HG02884 (cell line): ENCODE results near the gene GLT1D1.

Experiments used
- ATAC-seq: cut with Tn5 transposase; IDR thresholded peaks from one replicate; pipeline ENCODE4 v1.9.1; 2021; ENCODE audit warnings: mild to moderate bottlenecking, moderate library complexity; ENCODE audit not compliant: unreplicated experiment

Gene GLT1D1

DNA sequence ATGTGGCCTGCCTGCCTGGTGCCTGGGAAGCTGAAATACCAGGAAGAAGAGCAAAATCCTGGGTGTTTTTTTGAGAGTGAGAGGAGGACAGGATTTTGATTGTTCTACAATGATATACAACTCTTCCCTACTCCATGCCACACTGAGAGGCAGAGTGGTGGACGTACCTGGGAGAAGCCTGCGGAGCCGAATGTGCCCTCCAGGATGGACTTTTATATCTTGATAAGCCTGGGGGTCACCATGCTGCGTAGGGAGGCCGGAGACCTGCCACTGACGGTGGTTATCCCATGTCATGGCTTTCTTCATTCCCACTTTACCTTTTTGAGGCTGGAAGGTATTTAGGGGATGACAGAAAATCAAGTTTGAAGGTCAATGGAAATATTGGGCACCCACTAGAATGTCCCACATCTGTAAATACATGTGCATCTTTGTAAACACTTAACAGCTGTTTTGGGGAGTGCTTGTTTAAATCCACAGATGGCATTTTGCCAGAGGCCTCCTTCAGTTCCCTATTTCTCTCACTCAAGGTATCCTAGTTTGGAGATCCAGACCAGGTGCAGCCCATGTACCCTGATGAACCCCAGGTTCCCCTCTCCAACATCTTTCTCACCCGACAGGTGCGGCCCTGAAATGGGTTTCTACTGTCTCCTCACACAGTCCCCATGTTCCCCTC is 1.1 kb upstream of the GLT1D1 start:
- ATAC-seq: no peak

DNA sequence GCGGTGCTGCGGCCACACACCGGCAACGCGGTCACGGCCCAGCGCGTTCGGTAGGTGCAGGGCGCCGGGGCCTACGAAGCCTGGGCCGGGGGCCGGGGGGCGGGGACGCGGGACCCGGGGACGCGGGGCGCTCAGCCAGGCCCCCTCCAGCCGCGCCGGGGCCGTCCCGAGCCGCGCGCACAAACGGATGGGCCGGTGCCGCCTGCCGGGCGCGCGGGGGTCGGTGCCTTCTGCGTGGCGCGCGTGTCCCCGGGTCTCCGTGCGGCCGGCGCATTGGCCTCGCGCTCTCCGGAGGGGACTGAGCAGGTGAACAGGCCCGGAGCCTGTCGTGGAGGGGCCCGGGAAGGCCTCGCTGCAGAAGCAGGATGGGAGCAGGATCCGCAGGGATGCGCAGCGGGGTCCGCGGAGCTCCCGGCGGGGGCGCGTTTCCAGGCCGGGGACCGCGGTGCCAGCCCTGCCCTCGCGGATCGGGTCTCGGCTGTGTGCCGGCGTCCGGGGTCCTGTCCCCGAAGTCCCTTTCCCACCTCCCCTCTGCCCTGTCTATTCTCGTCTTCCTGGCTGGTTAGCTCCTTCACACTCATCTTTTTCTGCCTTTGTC is 421 bp downstream of the GLT1D1 start:
- ATAC-seq: no peak

DNA sequence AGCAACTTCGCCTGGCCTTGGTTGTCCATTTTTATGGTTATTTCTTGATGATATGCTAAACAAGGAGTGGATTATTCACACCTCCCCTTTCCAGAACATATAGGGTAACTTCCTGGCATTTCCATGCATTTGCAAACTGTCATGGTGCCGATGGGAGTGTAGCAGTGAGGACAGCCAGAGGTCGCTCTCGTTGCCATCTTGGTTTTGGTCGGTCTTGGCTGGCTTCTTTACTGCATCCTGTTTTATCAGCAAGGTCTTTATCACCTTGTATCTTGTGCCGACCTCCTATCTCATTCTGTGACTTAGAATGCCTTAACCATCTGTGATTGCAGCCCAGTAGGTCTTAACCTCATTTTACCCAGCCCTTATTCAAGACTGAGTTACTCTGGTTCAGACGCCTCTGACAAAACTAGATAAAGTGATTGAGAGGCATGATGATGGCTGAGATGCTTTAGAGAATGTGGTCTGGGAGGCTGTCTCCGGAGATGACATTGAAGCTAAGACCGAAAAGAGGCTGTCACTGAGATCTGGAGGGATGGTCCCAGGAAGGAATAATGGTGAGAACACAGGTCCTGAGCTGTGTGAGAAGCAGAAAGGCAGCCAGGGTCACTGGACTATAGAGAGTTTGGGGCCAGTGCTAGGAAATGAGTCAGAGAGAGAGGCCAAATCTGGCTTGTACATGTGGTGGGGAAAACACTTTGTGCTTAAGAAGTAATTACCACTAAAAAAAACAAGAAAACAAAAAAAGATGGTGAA is 2.9 kb downstream of the GLT1D1 start:
- peak; percentile 48 for ATAC-seq

DNA sequence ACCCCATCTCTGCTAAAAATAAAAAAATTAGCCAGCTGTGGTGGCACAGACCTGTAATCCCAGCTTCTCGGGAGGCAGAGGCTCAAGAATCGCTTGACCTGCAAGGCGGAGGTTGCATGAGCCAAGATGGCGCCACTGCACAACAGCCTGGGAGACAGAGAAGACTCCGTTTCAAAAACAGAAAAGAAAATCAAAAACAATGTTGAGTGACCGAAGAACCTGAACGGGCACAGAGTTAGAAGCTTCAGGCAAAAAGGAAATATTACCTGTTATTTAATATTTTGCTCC is 3.5 kb downstream of the GLT1D1 start:
- ATAC-seq: no peak

DNA sequence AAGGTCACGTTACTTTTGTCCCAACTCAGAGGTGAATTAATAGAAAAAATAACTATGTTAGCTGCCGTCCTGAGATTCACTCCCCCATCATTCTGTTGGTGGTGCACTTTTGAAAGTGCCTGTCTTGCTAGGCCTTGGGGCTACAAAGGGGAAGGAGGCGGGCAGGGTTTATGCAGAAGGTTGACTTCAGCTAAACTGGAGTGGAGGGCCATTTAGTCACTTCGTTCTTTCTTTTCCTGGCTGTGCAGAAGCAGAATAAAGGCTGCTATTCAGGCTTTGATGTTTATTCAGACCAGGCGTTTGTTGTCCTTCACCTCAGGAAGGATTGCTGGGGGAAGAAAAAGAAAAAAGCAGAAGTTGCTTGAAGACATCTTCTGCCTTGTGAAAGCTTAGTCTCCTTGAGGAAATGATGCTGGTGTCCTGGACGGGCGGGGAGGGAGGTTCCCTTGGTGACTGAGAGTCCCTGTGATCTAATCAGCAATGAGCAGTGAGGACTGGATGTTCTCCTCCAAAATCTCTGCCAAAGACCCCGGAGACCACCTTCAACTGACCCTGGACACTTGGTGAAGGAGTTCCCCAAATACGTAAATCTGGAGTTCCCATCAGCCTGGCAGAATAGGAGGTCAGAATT is 4.0 kb downstream of the GLT1D1 start:
- no peak for ATAC-seq

DNA sequence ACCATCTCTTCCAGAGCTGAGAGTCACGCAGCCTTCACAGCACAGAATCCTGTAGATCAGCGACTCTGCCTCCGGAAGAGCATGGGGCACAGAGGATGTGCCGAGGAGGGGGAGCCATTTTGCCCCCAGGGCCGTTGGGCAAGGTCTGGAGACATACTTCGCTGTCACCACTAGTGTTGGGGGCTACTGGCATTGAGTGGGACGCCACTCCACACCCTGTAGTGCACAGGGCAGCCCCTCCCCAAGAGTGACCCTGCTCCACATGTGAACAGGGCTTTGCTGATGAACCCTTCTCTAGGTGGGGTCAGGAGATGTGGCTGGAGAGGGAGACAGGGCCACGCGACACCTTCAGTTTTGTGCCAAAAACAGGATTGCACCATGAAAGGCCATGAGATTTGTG is 6.0 kb downstream of the GLT1D1 start:
- no peak for ATAC-seq

DNA sequence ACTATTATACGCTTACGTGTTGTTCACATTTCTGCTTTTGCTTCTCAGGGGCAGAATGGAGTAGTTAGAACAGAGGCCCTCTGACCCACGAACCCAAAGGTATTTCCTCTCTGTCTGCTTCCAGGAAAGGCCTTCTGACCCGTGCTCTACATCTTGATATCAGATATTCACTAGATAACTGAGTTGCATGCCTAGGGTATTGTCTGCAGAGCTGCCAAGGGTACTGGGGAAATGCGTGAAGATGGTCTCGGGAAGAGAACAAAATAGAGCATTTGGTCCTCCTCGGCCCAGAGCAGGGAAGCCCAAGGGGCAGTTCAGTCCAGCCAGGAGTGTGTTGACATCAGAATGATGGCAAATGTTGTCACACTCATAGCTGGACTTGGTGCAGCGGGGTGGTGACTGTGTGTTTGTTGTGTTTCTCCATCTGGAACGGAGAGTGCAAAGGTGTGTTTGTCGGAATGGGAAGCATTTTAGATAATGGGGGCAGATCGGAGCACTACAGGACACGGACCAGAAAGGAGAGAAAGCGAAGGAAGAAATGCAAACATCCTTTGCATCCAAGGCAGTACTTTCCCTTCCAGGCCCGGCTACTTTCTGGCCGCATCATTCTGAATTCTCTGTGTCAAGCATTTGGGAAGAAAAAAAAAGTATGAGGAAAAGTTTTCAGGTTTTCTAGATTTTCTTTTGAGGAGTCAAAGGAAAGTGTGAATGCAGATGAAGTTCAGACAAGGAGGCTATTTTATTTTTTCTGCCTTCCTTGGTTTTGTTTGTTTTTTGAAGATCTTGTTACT is 8.1 kb downstream of the GLT1D1 start:
- no peak for ATAC-seq

DNA sequence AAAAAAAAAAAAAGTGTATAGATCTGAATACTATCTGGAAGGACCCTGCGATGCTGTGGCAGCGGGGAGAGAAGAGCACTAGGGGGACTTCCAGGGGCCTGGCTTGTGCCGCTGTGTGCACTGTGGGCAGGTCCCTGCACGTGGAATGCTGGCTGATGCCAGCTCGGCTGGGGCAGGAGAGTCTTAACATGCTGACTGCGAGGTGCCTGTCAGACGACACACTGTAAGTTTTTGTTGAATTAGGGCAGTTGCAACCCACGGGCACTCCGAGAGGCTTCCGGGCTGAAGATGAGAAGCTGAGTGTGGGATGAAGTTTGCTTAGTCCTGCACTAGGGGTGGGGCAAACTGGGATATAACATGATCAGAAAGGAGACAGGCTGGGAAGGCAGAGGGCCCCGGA is 10.7 kb downstream of the GLT1D1 start:
- ATAC-seq: no peak

DNA sequence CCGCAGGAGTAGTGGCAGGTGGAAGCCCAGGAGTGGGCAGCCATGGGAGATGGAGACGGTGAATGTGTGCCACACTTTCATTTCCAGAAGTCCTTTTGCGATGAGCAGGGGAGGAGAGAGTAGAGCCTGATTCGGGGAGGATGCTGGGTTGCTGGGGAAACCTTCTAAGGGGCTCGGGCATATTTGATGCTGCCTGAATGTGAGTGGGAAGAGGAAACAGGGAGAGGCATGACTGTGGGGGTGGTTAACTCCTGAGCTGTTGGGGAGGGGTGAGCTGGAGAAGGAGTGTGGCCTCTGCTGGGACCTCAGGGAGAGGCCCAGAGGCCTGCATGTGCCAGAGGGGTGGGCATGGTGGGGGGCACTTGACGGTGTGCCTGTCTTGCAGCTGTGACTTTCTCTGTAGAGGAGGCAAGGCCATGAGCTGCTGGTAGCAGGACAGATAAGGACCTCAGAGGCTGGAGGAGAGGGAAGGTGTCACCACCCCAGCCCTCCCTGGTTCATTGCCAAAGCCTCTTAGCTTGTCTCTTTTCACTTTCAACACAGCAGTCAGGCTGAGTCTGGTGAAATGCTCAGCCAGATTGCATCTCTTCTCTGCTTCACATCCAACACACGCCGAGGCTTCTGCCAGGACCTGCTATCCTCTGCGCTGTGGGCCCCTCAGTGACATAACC is 11.4 kb downstream of the GLT1D1 start:
- no peak for ATAC-seq

DNA sequence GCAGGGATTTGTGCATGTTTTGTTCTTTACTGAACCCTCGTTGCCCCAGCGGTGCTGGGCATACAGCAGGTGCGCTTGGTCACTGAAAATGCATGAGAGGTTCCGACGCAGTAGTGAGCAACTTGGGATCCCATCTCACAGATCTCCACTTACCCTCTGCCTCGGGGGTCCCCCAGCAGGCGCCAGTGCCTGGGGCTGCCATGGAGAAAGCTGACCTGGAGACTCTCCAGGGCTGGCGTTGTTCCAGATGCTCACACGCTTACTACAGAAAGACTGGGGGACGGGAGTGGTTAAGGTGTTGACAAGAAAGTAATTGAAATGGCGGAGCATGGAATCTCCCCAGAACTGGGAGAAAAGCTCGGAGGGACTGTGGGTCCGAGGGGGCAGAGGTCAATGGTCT is 14.2 kb downstream of the GLT1D1 start:
- no peak for ATAC-seq

DNA sequence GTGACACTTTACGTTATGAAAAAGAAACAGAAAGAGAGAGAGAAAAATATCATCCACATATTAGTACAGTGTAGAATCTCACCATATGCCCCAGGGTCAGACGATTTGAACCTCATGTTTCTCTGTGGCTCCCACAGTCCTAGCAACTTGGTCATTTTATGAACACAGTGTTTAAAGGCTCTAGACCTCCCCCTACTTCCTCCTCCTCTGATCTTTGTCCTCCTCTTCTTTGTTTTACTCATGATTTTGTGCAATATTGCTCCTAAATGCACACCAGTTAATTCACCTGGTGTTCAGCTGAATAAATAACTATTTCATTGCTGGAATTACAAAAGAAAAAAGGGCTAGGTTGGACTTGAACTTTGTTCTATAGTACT is 18.2 kb downstream of the GLT1D1 start:
- ATAC-seq: no peak

DNA sequence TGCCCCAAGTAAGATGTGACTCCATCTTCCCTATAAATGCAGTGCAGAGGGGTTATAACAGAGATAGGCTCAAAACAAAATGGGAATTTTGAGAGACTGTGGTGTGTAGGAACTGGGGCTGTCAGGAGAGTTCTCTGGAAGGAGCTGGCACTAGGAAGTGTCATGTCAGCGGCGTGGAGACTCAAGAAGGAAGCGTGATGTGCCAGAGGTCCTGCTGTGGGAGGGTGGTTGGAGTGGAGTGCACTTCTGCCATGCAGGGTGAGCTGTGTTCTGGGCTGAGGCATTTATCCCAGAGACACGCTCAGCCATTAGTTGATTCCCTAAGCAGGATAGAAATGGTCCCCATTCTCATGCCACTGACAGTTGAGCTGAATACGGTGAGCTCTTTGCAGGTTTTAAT is 19.0 kb downstream of the GLT1D1 start:
- no peak for ATAC-seq

DNA sequence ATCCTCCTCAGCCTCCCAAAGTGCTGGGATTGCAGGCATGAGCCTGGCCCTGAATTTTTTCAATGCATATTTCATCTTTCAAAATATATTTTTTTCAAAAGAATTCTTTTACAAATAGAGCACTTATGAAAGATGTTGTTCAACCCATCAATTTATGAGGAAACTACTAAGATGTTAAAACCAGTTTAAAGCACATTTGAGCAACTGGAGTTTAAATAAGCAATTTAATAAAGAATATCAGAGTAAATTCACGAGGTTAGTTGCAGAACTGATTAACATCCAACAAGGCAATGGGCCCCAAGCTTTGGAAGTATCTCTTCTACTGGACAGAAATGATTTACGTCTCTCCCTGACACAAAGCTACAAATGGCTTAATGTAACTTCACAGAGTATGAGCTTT is 23.3 kb downstream of the GLT1D1 start:
- ATAC-seq: no peak

DNA sequence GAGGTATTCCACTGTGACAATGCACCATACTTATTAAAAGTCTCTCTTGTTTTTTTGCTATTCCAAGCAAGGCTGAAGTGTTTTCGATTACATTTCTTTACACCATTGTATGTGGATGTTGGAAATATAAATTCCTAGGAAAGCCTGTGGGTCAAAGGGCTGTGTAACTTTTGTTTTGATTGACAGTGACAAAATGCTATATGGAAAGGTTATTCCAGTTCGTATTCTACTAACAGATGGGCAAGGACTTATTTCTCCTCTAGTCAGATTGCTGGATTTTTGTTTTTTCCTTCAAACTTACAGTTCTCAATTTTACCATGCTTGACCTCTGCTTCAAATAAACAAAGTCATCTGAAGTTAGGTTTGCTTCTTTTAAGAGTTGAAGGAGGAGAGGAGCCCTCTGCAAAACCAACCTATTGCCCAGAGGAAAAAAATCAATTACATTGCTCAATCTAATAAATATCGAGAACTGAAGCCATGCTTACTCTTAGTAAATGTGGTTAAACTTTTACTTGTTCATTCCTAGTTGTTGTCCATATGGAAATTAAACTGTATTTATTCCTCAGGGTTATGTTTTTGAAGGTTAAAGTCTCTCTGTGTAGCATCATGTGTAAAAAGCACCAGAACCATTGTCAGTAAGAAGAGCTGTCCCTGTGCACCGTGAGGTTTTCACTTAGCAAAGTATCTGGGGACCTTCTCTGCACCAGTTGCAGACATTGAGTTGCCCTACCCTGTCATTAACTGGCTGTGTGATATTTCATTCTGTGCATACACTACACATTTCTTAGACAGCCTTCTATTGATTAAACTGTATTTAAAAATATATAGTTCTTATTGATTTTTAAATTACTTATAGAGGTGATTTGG is 26.9 kb downstream of the GLT1D1 start:
- ATAC-seq: no peak

DNA sequence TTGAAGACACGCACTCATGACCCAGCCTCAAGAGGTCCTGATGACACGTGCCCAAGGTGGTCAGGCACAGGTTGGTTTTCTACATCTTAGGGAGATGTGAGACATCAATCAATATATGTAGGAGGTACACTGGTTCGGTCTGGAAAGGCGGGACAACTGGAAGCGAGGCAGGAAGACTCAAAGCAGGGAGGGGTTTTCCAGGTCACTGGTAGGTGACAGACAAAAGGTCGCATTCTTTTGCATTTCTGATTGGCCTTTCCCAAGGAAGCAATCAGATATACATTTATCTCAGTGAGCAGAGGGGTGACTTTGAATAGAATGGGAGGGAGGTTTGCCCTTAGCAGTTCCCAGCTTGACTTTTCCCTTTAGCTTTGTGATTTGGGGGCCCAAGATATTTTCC is 38.6 kb downstream of the GLT1D1 start:
- no peak for ATAC-seq

DNA sequence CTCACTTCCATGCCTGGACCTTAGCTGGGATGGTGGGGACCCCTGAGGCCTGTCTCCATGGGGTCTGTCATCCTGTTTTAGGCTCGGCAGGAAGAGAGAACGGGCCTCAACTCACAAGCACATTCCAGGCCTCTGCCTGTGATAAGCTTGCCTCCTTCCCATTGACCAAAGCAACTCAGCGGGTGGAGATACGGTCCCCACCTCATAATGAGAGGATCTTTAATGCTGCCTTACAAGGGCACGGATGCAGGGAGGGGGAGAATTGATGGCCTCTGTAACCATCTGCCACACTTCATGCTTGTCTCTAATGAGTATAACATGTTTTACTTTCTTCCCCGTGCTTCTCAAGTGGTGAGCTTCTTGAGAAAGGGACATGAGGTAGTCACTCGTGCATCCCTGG is 50.0 kb downstream of the GLT1D1 start:
- ATAC-seq: no peak

DNA sequence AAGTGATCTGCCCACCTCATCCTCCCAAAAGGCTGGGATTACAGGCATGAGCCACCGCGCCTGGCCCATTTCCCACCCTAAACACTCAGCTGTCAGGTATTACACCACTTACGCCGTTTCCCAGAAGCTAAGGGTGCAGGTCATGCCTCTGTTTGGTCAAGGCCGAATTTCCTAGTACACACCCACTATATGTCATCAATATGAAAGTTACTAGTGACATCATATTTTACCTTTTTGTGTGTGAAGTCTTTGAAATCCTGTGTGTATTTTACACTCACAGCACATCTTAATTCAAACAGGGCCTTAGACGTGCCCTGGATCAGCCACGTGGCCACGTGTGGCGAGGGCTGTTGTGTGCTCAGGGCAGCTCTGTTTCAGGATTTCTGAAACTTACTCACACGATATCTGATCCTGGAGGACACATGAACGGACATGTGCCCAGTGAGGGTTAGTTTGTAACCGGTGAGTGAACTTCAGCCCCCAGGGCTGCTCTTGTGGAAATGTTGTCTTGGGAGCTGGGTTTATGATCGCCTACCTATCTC is 51.8 kb downstream of the GLT1D1 start:
- no peak for ATAC-seq

DNA sequence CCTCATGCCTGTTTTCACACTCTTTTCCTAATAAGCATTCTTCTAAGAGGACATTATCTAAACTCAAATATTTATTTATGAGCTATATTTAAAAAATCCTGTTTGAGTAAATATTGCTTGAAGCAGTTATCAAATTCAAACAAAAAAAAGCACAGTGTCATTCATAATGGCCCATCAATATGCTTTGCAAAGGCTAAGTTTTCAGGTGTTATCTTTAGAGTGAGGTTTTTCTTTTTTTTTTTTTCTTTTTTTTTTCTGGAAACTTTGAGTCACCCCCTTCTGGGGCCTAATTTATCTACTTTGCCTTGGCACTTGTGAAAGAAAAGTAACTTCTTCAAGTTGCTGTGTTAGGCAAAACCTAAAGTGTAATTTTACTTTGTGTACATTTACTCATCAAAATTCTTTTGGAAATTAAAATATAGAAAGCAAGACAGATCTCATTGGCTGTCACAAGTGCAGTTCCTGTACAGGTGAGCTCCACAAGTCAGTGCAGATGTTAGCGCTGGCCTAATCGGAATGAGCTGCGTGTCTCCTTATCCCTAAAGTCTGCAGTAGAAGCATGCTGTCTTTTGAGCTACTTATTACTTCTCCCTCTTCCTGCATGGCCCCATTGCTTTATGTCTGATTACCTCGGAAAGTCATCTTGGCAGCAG is 53.3 kb downstream of the GLT1D1 start:
- no peak for ATAC-seq

DNA sequence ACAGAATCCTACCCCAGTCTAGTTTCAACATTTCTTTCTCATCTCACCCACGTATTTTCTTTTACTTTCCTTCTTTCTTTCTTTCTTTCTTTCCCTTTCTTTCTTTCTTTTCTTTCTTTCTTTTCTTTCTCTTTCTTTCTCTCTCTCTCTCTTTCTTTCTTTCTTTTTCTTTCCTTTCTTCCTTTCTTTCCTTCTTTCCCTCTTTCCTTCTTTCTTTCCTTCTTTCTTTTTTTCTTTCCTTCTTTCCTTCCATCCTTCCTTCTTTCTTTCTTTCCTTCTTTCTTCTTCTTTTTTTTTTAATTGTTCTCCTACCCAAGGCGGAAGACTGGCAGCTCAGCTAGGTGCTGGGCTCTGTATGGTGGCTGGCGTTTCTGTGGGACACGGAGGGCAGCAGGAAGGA is 55.0 kb downstream of the GLT1D1 start:
- ATAC-seq: no peak
